Suppressor macrophage treated with lipopolysaccharide for 1 hour (primary cell): ENCODE data around the gene DGKI.
"Not testable (repeated sequence)": the region's sequence is repeated elsewhere in the genome, so short reads cannot be mapped to it uniquely, and the experiment has no call there.

Experiments
- DNase-seq, 3 donors: peaks; one replicate each; pipeline ENCODE4 v3.0.0-alpha.2; 2020 to 2022

DGKI gene

DNA sequence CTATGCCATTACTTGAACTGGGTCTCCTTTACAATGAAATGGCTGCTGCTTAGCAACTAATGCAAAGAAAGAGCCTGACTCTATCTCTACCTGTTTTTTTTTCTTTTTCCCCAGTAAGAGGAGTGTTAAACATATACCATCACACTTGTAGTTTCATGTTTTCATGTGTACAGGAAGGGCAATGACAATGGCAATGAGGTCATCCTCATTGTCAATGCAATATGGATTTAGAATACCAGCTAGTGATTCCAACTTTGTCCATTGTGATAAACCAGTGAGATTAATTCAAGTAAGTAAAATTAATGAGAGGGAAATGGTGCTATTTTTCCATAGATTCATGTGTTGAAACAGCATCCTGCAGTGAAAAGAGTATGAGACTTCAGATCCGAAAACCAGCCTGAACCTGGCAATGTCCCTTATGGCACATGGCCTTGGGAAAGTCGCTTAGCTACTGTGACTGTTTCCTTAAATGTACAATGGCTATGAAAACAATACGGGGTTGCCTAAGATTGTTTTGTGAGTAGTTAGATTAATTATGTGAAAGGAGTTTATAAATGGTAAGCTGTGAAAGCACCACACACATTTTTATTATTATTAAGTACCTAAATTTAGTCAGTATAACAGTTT is 11.2 kb downstream of the DGKI start:
- no peak for DNase-seq

DNA sequence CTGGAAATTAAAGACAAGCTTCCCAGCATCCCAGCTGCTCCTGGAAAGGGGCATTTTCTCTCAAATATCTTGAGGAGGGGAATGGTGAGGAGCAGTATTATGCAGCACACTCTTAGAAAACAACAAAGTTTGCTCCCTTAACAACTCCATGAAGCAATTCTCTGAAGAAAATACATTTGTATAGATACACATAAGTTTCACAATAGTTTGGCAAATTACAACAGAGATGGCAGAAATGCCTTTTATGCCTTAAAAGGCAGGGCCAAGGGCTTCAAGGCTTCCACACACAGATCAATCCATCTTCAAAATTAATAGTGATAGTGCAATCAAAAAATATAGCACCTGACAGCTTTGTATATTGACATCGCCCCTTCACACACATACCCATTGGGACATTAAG is 12.2 kb downstream of the DGKI start:
- no peak for DNase-seq

DNA sequence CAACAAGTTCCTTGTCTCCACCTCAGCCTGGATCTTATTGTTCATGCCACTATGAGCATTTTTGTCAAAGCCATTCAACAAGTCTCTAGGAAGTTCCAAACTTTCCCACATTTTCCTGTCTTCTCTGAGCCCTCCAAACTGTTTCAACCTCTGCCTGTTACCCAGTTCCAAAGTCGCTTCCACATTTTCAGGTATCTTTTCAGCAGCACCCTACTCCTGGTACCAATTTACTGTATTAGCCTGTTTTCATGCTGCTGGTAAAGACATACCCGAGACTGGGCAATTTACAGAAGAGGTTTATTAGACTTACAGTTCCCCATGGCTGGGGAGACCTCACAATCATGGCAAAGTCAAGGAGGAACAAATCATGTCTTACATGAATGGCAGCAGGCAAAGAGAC is 13.8 kb downstream of the DGKI start:
- DNase-seq = not testable (repeated sequence)

DNA sequence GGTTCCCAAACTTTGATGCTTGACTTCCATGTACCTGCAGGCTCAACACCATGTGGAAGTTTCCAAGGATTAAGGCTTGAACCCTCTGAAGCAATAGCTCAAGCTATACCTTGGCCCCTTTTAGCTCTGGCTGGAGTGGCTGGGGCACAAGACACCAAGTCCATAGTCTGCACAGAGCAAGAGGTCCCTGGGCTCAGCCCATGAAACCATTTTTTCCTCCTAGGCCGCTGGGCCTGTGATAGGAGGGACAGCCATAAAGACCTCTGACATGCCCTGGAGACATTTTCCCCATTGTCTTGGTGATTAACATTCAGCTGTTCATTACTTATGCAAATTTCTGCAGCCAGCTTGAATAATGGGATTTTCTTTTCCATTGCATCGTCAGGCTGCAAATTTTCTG is 14.4 kb downstream of the DGKI start:
- no peak for DNase-seq

DNA sequence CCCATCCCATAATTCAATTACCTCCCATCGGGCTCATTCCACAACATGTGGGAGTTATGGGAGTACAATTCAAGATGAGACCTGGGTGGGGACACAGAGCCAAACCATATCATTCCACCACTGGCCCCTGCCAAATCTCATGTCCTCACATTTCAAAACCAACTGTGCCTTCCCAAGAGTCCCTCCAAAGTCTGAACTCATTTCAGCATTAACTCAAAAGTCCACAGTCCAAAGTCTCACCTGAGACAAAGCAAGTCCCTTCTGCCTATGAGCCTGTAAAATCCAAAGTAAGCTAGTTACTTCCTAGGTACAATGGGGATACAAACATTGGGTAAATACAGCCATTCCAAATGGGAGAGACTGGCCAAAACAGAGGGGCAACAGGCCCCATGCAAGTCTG is 15.2 kb downstream of the DGKI start:
- not testable (repeated sequence) for DNase-seq

DNA sequence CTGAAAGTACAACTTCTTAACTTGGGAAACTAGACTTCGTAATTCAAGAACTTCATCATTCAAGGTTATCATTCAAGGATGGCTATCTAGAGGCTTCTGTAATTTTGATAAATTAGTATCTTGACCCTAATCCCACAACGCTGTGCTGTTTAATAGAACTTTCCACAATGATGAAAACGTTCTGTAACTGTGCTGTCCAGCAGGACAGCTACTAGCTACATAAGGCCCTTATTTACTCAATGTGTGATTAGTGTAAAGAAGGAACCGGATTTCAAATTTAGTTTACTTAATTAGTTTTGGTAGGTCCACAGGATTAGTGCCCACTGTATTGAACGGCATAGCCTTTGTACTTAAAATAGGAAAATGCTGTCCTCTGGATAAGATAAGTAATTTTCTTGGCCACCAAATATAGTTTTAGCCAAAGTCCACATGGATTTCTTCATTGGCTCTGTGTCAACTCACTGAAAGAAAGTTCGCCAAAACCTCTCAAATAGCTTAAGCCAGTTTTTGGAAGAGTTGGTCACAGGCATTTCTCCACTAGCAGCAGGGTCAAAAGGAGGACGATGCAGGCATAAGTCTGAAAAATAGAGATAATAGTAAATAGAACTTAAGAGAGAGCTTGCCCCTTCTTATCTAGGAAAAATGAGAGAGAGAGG is 17.3 kb downstream of the DGKI start:
- DNase-seq = no peak

DNA sequence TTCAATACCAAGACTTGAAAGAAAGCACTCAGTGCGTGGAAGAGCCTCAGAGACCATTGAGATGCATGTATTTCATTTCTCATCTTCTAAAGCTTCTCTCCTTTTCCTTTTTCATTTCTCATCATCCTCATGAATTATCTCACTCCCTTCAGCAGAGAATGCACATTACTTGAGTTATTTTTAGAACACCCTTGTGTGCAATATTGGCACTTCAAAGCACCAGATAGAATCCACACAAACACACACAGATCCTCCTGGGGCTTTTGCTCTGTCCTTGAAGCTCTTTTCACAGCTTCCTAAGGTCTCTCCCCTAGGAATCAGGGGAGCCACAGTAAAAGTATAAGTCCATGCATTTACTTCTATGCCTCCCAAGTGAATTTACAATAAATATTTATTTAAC is 18.3 kb downstream of the DGKI start:
- DNase-seq = no peak

DNA sequence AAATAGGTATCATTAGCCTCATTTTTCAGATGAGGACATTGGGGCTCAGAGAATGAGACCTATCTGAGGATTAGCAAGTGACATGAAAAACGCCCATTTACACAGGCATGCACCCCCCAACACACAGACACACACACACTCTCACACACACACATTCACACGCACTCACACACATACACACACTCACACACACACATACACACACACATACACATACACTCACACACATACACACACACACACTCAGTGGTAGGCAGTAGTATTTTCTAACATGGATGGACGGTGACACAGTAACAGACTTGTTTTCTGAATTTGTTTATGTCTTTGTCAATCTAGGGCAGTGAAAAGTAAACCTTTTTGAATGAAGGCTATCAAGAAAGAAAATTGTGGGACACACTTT is 21.3 kb downstream of the DGKI start:
- no peak for DNase-seq

DNA sequence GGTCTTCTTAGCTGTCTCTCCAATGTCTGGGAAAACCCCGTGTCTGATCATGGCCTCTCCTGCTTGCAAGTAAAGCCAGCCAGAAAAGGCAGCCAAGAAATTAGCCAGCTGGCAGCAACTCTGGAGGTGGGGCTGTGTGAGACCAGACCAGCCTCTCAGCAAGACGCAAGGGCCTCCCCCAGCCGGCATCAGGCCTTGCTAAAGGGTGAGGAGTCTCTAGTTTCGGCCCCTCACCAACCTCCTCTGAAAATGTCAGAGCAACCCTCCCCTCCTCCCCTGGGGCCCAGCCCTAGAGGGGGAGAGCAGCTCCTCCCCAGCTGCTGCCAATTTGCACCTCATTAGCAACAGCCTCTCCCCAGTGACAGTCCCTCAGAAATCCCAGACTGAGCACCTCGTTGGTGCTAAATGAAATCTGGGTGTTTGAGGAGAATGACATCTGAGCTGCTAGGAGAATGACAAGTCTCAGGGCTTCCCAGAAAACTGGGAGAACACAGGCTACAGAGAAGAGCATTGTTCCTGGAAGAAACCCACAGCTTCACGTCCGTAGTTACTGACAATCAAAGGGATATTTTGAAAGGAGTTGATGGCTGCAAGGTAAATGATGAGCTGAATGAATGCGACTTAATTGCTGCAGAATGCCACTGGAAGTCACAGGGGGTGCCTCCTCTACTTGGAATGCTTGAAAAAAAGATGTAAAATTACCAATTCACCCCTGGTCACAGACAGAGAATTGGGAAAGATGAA is 25.9 kb downstream of the DGKI start:
- DNase-seq = no peak

DNA sequence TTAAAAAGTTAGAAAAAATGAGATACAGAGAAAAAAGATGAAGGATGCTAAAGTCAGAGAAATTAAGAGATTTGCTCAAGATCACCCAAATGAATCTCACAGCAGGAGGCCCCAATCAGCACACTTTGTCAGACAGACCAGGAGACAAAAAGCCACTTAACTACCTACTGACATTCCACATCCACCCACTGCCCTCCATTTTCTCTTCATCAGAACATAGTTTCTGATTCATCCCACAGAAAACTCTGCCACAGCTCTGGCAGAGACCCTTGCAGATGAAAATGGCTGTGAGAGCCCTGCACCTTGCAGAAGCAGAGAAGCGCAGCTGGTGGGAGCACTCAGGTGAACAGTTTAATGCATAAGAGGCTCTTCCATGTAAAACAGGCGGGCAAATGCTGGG is 26.6 kb downstream of the DGKI start:
- no peak for DNase-seq

DNA sequence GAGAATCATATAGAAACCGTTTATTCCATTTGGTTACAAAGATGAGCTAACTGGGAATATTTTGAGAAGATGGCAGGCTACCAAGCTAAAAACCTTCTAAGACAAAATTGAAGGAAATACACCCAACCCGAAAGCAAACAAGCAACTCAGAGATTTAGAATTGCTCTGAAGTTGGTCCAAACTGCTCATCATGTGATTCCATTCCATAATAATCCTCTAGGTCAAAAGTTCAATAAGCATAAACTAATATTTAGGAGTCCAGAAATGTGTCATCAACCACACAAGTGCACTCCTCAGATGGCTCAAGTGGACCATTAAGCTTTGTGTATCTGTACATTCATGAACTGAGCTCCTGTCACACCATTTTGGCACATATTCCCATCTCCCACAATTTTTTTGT is 28.7 kb downstream of the DGKI start:
- no peak for DNase-seq

DNA sequence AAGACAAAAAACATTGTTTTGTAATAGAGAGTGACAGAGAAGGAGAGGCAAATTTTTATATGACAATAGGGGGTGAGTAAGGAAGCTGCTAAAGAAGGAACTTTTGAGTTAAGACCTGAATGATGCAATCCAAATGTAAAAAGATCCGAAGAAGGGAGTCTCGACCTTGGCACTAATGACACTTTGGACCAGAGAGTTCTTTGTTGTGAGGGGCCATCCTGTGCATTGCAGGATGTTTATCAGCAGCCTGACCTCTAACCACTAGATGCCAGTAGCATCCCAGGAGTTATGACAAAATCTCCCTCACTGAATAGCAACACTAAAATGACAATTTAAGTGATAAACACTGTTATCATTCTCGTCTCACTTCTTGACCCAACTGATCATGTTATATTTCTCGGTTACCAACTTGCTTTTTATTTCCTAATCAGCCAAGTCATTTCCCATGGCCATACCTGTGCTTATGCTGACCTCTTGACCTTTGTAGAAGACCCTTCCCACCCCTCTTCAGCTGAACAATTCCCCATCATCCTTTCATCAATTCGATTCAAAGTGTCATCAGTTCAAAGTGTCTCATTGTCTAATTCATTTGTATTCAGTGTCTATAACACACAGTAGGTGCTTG is 30.0 kb downstream of the DGKI start:
- DNase-seq = peak in 2 of 3 donors; percentile 9 to 19

DNA sequence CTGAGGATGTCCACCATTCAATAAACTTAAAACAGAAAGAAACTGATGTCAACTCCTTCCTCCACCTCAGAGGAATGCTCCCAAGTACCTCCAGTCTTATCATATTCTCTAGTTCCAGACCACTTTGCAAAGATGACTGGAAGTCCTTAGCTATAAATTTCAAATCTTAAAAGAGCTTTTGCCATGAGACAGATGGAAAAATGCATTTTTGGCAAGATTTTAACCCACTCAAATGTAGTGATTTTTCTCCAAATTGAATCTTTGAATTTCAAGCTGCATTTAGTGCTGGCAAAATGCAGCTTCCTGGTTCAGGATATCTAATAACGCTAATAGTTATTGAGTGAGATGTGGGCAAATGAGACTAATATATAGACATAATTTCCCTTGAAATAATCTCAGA is 33.2 kb downstream of the DGKI start:
- no peak for DNase-seq

DNA sequence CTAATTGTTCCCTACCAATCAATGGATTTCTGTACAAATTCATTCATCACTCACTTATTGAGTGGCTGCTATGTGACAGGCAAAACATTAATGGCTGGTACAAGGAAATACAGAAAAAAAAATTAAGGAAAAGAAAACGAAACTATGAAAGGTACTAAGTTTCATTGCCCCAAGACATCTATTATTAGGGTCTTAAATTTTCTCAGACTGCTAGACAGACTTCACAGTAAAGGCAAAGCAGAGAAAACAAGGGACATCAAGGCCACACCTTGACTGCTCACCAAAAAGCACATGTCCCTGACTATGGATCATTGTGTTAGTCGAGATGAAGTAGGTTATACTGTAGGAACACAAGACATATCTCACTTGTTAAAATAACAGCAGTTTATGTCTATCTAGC is 36.5 kb downstream of the DGKI start:
- no peak for DNase-seq

DNA sequence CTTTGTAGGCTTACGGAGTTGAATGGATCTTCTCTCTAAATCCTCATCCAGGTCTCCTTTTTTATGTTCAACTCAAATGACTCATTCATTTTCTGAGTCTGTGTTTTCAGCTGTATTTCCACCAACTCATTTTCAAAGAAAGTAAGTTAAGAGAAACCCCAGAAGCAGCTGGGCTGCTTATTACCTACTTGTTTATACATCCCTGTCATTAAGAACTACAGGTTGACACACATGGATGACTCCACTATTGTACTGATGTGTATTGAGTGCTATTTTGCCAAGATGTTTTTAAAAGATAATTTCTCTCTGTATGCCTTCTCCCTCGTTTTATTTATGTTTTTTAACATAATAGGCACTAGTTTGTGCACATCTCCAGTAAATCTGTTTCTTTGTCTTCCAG is 41.9 kb downstream of the DGKI start:
- no peak for DNase-seq

DNA sequence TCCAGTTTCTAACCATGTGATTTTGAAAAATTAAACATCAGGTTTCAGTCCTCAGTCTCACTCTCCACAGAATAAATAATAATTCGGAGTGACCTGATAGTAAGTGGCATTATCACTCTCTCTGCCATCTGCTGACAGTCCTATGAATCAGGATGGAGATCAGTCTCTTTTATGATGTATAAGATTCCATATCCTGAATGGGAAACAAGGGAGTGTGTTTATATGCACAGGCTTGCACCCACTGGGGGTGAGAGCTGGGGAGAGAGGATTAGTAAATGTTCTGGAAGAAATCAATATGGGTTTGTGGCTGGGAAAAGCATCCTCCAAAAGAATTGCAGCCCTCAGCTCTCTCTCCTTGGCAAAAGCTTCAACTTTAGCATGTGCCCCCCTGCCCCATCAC is 45.3 kb downstream of the DGKI start:
- DNase-seq = no peak

DNA sequence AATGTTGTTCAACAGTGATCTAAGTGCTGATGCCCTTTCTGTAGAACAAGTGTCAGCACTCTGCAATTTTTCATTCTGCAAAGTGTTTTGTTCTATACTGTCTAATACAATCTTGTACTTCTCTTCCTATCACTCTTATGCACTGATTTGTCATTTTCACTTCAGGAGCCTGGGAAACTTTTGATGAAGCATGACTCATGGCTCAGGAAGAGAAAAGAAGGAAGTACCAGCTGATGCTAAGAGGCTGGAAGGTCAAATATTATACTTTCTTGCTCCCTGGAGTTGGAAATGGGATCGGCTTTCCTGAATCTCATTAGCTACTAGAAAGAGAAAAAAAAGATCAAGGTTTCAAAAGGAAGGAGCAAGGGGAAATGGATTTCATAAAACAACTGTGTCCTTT is 45.8 kb downstream of the DGKI start:
- peak; percentile 59 to 81 (median 78) for DNase-seq

DNA sequence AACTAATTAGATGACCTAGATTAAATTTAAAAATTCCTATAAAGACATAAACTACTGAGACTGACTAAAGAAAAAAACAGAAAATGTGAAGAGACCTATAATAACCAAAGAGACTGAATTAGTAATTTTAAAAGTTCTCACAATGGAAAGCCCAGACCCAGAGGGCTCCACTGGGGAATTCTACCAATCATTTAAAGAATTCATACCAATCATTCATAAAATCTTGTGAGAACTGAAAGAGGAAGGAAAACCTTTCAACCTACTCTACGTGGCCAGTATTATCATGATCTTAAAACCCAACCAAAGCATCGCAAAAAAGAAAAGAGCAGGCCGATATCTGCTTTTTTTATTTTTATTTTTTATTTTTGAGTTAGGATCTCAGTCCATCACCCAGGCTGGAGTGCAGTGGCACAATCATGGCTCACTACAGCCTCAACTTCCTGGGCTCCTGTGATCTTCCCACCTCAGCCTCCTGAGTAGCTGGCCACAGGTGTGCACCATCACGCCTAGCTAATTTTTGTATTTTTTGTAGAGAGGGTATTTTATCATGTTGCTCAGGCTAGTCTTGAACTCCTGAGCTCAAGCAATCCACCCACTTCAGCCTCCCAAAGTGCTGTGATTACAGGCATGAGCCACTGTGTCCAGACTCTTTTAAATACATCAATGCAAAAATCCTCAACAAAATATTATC is 48.6 kb downstream of the DGKI start:
- peak in 2 of 3 donors; percentile 12 to 24 for DNase-seq

DNA sequence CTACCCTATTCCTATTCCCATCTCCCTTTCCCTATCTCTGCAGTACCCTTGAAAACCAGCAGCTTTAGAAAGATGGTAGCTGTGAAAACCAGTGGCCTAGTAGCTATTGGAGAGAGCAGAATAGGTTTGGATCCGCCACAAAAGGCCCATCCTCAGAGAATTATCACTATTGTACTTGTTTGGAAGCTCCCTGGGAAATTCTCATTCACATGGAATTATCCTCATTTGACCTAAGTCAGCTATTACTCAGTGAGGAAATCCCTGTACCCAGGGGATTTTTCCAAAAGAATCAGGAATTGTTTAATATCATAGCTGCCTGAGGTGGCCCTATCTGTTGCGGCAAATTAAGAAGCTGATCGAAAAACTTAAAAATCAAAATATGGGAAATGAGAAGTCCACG is 51.6 kb downstream of the DGKI start:
- peak; percentile 35 to 55 (median 42) for DNase-seq

DNA sequence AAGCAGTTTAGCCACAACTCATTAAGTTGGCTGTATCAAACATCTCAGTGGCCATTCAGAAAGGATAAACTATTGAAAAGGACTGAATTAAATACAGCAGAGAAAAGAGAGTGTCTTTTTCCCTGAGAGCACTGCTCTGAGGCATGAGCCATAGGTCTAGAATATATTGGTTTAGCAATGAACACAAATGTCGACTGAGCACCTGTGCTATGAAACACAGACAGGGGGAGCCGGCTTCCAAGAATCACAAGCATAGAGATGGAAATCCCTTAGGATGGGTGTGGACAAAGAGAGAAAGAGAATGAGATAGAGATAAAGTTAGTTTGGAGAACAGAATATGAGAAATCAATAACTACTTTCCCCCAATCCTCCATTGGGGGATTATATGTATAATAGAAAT is 54.8 kb downstream of the DGKI start:
- no peak for DNase-seq

DNA sequence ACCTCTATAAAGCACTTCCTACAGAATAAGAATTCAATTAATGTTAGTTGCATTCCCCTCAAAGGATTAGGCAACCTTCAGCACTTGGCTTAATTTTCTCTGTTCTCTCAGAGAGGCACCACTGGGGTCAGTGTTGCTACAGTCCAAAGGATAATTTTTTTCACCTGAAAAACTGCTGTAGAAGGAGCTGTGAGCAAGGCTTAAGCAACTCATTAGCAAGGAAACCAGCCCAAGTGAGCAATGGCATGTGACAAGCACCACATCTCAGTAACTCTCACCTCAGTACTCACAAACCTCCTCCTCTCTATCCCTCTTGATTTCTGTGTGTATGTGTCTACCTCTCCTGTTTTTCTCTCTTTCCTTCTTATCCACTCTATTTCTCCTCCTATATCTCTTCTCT is 55.9 kb downstream of the DGKI start:
- DNase-seq = no peak

DNA sequence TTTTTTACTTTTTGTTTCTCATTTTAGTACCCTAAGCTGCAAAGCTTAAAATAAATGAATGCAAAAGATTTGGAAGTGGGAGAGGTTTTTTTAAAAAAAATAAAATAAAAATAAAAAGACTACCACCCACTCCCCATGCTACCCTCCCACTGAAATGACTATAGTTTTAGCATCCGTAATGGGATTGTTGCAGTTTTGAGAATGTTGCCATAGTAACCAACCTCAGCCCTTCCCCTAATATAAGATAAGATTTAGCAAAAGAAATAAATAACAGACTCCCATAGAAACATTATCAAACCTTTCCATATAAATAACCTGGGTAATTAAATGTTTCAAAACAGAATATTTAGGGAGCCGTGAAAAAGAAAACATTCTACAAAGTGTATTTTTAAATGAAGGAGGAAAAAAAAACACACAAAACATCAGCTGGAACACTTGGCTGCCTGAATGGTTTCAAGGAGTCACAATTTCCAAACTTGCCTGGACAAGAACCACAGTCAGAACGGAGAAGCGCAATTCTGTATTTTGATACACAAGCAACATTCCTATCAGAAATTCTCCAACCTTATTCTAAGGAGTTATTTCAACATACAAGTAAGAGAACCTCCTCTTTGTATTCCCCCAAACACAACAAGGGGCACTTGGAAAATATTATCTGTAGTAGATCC is 57.4 kb downstream of the DGKI start:
- DNase-seq = no peak
